Measurements from ENCODE around the gene IL32.

IL32 gene

GRCh38 chr16:3089717-3090592 is 24.5 kb downstream of the IL32 start:
- no peak for TF ChIP-seq CTCF (IDR thresholded peaks at IDR 0.05; ENCODE audit: low read depth, low read length)
- no peak overlapping the region for H3K4me3 ChIP-seq (replicated peaks in 1 of 2; ENCODE audit: low read depth in 2 of 2, low read length in 2 of 2)
- no peak for DNase-seq (ENCODE audit: low read depth in 2 of 2)

DNA sequence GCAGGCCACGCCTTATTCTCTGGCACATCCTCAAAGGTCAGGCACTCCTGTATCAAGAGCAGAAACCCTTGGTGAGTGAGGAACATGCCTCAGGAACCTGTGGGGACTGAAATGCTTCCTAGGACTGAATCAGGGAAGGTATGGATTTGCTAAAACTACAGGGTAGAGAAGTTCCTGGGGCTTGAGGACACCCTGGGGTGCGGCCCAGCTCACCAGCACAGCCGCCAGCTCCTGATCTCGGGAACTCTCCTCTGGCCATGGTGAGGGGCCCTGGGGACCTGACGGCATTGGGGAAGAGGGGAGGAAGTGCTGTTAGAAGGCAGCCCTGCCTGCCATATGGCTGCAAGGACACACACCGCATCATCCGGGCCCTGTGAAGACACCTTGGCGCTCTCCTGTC is 26.1 kb downstream of the IL32 start:
- DNase-seq (ENCODE audit: low read depth in 2 of 2), result no peak
- no peak overlapping the region for H3K4me3 ChIP-seq (replicated peaks in 1 of 2; ENCODE audit: low read depth in 2 of 2, low read length in 2 of 2)
- no peak for TF ChIP-seq CTCF (IDR thresholded peaks at IDR 0.05; ENCODE audit: low read depth, low read length)

DNA sequence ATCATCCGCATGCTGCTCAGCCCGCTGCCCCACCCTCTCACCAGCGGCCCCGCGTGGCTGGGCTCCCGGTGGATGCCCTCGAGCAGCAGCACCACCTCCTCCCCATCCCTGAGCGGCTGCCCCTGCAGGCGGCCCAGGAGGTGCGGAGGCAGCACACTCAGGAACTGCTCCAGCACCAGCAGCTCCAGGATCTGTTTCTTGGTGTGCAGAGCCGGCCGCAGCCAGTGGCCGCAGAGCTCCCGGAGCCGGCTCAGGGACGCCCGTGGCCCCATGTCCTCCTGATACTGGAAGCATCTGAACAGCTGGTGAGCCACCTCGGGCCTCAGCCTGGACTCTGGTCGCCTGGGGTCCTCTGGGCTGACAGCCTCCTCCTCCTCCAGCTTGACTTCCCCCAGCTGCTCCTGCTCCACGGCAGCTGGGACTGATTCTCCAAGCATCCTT is 27.1 kb downstream of the IL32 start:
- no peak for TF ChIP-seq CTCF (IDR thresholded peaks at IDR 0.05; ENCODE audit: low read depth, low read length)
- no peak overlapping the region for H3K4me3 ChIP-seq (replicated peaks in 1 of 2; ENCODE audit: low read depth in 2 of 2, low read length in 2 of 2)
- DNase-seq (ENCODE audit: low read depth in 2 of 2), result no peak

GRCh38 chr16:3094289-3095027 is 29.0 kb downstream of the IL32 start:
- no peak overlapping the region for H3K4me3 ChIP-seq (replicated peaks in 1 of 2; ENCODE audit: low read depth in 2 of 2, low read length in 2 of 2)
- peak; percentile 62 to 69 for DNase-seq (ENCODE audit: low read depth in 2 of 2)
- peak; percentile 75 for TF ChIP-seq CTCF (IDR thresholded peaks at IDR 0.05; ENCODE audit: low read depth, low read length)

- TF ChIP-seq CTCF (IDR thresholded peaks at IDR 0.05; ENCODE audit: low read depth, low read length), result peak; percentile 39
- DNase-seq (ENCODE audit: low read depth in 2 of 2), result peak in 1 of 2 donors; percentile 31
- H3K4me3 ChIP-seq (replicated peaks in 1 of 2; ENCODE audit: low read depth in 2 of 2, low read length in 2 of 2), result no peak overlapping the region
Measured at GRCh38 chr16:3095869-3096268, 30.4 kb downstream of the IL32 start.

DNA sequence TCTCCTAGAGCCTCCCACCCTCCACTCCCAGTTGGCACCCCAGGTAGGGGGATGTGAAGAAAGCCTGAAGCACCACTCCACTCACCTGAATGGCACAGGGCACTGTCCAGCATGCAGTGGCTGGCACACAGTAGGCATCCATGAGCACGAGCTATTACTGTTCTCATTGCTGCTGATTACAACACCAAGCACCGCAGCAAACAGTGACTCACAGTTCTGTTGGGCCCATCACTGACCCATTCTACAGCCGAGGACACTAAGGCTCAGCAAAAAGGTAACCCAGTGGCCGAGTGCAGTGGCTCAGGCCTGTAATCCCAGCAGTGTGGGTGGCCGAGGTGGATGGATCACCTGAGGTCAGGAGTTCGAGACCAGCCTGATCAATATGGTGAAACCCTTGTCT is 30.9 kb downstream of the IL32 start:
- no peak overlapping the region for H3K4me3 ChIP-seq (replicated peaks in 1 of 2; ENCODE audit: low read depth in 2 of 2, low read length in 2 of 2)
- no peak for TF ChIP-seq CTCF (IDR thresholded peaks at IDR 0.05; ENCODE audit: low read depth, low read length)

More for the DNA sequence above, 30.9 kb downstream of the IL32 start:
- DNase-seq (ENCODE audit: low read depth in 2 of 2), result no peak

Measured in cardiac fibroblast (primary cell).